Progenitor cell of endocrine pancreas (in vitro differentiated cells): Measurements from ENCODE around the gene NPAT. TPM values are rescaled to one million over a fixed set of nuclear protein-coding genes. Genes with fewer than 3 reads are reported as not detected.

Experiments
- DNase-seq: peaks from one replicate; pipeline ENCODE4 v3.0.0; 2021; ENCODE audit warnings: low spot score; ENCODE audit not compliant: unreplicated experiment
- H3K27ac Mint-ChIP-seq: 2 replicates; pipeline ENCODE4 v1.8.0; 2021; ENCODE audit warnings: mild to moderate bottlenecking, moderate library complexity, mixed read lengths
- H3K27me3 Mint-ChIP-seq: 2 replicates; pipeline ENCODE4 v1.8.0; 2021; ENCODE audit warnings: mixed read lengths
- H3K36me3 Mint-ChIP-seq: 2 replicates; pipeline ENCODE4 v1.8.0; 2022; ENCODE audit warnings: mixed read lengths; ENCODE audit not compliant: insufficient read depth
- H3K4me1 Mint-ChIP-seq: 2 replicates; pipeline ENCODE4 v1.8.0; 2021; ENCODE audit warnings: low read depth, mixed read lengths
- H3K4me3 Mint-ChIP-seq: 2 replicates; pipeline ENCODE4 v1.8.0; 2021; ENCODE audit warnings: low read depth, mild to moderate bottlenecking, moderate library complexity, mixed read lengths
- H3K9me3 Mint-ChIP-seq: 2 replicates; pipeline ENCODE4 v1.8.0; 2021; ENCODE audit warnings: low read depth, mixed read lengths
- CTCF ChIP-seq: fragments of 200-600 bp; sonication (generic); IDR thresholded peaks from one replicate; pipeline ENCODE4 v1.5.0; 2021; ENCODE audit warnings: antibody characterized with exemption, mild to moderate bottlenecking; ENCODE audit not compliant: unreplicated experiment
- total RNA-seq: library from RNA; stranded (reverse); gene quantifications from 2 replicates; pipeline ENCODE4 v1.2.1, GENCODE V29; 2021

NPAT gene
- total RNA-seq, 1 donor from 2014 or later, result 21.0 TPM

- peak overlapping the region; percentile 64 for H3K27ac Mint-ChIP-seq
- no peak overlapping the region for H3K4me3 Mint-ChIP-seq
- H3K9me3 Mint-ChIP-seq, result no peaks in the 10 kb centered on the region
- H3K27me3 Mint-ChIP-seq, result no peaks in the 10 kb centered on the region
- TF ChIP-seq CTCF, result no peak
- H3K36me3 Mint-ChIP-seq, result peaks cover 8% of the 10 kb centered on the region
- peaks cover 4% of the 10 kb centered on the region for H3K4me1 Mint-ChIP-seq
- DNase-seq, result no peak
Observed at GRCh38 chr11:108197351-108197750, 25.1 kb downstream of the NPAT start.

- Mint-ChIP-seq H3K27ac (no peak overlapping the region), H3K9me3 (no peaks in the 10 kb centered on the region), H3K36me3 (peaks cover 8% of the 10 kb centered on the region), H3K4me3 (no peak overlapping the region), H3K27me3 (no peaks in the 10 kb centered on the region), H3K4me1 (peaks cover 4% of the 10 kb centered on the region)
- no peak for DNase-seq
- no peak for TF ChIP-seq CTCF
Observed at GRCh38 chr11:108196901-108197300, 25.5 kb downstream of the NPAT start.

GRCh38 chr11:108193725-108194124 lies 28.7 kb downstream of the NPAT start:
- no peak for DNase-seq
- Mint-ChIP-seq H3K27ac (no peak overlapping the region), H3K4me3 (no peak overlapping the region), H3K4me1 (peaks cover 4% of the 10 kb centered on the region), H3K27me3 (no peaks in the 10 kb centered on the region), H3K36me3 (peaks cover 18% of the 10 kb centered on the region), H3K9me3 (no peaks in the 10 kb centered on the region)
- TF ChIP-seq CTCF, result no peak

- H3K4me3 Mint-ChIP-seq, result no peak overlapping the region
- no peaks in the 10 kb centered on the region for H3K27me3 Mint-ChIP-seq
- DNase-seq, result no peak
- H3K36me3 Mint-ChIP-seq, result peaks cover 24% of the 10 kb centered on the region
- no peaks in the 10 kb centered on the region for H3K9me3 Mint-ChIP-seq
- H3K4me1 Mint-ChIP-seq, result peaks cover 2% of the 10 kb centered on the region
- H3K27ac Mint-ChIP-seq, result no peak overlapping the region
- TF ChIP-seq CTCF, result no peak
Observed at GRCh38 chr11:108177570-108177969, 44.9 kb downstream of the NPAT start.

GRCh38 chr11:108170184-108170583 lies 52.3 kb downstream of the NPAT start:
- DNase-seq, result no peak
- H3K4me3 Mint-ChIP-seq, result no peak overlapping the region
- peaks cover 17% of the 10 kb centered on the region for H3K36me3 Mint-ChIP-seq
- H3K27me3 Mint-ChIP-seq, result no peaks in the 10 kb centered on the region
- peaks cover 2% of the 10 kb centered on the region for H3K4me1 Mint-ChIP-seq
- H3K27ac Mint-ChIP-seq, result no peak overlapping the region
- H3K9me3 Mint-ChIP-seq, result no peaks in the 10 kb centered on the region
- TF ChIP-seq CTCF, result no peak
